Measurements from ENCODE around the gene LRPPRC.
A peak's percentile ranks its signal among the peaks of the same experiment; 100 is the strongest.

The LRPPRC gene

DNA sequence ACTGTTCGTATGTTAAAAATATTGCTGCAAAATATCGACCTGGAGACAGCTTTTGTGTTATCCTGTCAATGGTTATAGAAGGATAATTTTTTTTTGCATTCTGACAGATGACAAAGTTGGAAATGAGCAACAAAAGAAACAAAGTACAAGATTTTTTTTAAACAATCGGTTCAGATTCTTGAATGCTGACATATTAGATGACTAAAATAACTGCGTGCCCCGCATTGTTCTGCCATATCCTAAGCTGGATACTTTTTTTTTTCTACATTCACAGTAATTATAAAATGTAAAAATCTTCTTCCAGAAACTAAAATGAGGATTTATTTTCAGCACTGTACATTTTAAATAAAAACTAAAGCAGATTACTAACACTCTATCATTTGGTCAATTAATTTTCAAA lies 89.9 kb downstream of the LRPPRC start:
- no peak for DNase-seq

DNA sequence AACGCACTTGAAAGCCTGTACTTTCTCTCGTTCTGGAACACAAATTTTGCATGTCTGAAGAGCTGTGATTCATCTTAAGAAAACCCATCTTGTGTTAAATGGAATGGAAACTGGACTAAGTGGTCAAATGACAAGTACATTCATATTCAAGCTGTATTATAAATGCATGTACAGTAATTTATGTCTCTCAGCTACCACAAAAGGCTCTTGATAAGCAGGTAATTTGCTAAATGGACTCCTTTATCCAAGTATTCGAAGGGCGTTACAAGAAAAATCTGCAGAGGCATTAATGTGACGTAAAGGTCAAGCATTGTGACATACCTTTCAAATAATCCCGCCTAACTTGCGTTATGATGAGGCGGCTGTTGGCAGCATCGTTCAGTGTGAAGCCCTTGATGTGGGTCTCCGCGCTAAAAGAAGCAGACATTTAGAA lies 90.4 kb downstream of the LRPPRC start:
- no peak for DNase-seq

DNA sequence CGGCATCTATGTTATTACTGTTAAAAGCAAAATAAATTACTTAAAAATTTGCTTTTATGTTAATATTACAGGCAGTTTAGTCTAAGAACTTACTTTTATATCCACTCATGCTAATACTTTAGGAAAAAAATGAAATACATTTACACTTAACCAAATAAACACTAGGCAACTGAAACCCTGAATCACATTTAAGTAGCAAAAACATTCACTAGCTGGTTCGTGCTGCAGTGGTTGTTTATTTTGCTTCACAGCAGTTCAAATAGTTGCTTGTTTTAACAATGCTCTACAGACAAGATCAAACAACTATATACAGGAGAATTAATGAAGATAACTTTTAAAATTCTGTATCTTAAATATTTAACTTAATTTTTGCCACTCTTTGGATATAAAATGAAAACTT lies 96.2 kb downstream of the LRPPRC start:
- DNase-seq = no peak

DNA sequence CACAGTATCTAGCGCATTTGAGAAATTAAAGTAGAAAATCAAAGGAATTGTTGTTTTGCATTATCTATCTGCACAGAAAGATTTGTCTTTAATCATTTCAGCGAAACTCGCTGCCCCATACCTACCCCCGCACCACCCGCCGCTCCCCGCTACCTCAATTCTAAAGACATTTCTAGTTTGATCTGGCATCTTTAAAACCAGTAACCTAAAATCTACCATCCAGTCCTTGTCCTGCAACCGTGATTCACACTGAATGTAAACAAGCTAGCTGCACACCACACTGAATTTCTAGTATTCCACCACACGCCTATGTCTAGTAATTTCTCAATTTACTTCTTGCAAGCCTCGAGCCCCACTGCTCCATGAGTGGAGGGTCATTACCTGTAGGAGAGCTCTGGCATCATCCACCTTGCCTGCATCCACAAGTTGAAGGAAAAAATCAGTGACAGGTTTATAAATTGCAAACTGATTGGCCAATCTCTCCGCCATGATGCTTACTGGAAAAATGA lies 96.9 kb downstream of the LRPPRC start:
- no peak for DNase-seq

DNA sequence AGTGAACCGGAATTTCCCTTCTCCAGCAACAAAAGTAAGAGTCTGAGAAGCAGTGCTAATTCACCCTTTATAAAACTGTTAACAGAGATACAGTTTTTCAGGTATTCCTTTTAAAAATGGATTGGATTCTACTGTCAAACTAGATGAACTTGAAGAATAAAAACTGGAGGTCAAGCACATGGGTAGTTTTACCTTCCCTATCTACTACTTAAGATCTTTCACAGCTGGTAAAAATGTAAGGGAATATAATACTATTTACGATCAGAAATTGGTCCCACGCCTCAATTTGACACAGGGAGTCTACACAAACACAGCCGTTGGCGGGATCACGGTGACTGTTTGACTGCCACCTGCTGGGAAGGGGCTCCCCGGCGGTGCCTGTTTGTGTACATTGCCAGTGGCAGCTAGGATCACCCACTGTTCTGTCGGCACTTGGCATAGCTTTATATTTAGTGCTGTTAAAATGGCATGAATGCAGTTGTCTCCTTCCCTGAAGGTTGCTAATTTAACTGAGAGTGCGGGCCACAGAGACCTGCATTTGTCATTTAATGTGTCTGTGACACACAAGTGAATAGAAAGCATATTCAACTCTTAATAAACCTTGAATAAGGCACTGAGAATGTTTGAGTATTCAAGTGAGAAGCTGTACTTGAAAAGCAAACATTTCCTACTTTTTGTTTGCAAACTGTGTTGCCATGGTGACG lies 97.5 kb downstream of the LRPPRC start:
- DNase-seq = no peak

DNA sequence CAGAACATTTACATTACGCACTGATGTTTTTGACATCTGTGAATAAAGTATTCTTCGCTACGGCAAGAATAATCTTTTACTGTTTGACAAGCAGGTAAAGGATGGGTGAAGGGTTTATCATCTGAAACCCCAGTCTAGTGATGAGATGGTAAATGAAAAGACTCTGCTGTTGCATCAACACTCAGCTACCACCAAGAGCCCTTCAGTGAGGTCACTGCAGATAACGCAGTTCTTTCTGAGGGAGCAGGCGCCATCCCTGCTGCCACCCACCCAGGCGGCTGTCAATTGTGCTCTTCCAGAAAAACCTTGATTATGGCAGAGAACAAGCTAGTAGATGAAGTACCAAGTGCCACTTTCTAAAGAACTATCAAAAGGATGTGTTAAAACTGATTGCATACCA lies 98.3 kb downstream of the LRPPRC start:
- DNase-seq = no peak

DNA sequence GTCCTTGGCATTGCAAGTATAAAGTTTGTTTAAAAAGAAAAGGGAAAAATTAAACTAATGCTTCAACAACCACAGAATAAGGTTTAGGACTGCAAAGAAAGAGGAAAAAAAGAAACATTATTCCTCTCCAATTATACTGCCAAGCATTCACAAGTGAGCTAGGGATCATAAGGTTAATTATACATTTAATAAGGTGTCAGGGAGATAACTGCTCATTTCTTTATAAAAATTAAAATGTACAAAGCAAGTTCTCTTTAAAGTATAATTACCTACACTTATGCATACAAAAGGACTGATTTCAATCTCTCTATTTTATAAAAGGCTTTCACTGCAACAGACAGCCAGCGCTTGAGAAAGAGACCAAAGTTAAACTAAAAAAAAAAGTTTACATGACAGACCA lies 98.9 kb downstream of the LRPPRC start:
- DNase-seq = no peak

DNA sequence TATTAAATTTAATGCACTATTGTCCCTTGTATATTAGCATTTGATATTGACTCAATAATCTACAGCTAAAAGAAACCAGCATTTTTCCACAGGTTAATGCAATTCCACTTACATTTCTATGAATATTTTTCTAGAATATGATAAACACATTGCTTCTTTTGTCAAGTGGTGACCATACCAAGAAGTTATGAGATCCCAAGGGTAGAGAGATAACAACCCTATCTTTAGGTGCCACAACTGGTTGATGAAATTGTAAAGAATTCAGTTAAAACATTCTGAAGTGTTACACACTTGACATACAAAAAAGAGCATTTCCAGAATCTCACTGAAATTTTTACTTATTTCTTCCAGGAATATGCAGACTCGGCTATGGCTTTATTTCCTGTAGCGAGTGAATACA lies 101.0 kb downstream of the LRPPRC start:
- DNase-seq = no peak

DNA sequence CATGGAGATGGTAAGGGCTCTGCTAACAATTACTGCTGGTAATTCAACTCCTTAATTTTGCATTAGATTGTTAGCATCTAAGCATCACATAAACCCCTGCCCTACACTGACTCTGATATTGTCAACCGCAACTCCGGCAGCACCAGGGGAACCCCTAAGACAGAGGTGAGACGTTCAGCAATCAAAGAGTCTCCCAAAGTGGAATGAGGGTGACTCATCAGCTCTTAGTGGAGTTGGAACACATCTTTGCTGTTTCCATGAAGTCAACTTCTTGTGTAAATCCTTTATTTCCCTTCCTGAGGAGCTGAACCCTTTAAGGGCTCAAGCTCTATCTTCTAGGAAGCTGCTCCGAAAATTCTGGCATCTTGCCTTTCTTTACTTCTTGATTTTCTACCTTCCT lies 104.9 kb downstream of the LRPPRC start:
- no peak for DNase-seq

DNA sequence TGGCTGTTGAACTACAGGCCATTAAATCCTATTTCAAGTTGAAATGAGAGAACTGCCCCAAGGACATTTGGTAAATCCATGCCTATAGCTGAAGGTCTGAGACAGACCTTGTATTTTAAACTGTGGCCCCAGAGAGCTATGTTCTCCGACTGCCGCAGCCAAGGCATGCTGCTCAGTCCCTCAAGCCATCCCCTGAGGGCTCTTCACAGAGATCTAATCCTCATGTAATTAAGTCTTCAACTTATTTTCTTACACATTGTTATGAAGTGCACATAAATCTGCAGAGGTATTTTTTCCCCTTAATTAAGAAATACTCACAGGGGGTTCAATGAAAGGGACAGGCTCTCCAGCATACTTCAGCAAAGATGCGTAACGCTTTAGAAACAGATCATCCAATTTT lies 106.4 kb downstream of the LRPPRC start:
- DNase-seq = no peak

DNA sequence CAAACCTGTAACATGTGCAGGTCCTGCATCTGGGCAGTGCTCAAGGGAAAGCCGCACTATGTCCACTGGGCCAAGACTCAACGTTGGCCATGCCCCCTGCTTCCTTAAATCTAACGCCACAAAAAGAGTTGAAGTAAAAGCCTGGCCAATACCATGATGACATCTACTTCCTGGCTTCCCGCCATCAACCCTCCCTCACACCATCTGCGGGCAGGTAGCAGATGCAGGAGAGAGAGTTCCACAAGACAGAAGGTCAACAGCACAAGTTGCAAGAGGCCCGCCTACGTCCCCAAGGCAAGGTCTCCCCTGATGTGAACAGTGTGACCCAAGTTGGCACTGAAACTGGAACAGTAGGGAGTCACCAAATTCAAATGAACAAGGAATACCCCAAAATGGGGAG lies 108.6 kb downstream of the LRPPRC start:
- DNase-seq = no peak

DNA sequence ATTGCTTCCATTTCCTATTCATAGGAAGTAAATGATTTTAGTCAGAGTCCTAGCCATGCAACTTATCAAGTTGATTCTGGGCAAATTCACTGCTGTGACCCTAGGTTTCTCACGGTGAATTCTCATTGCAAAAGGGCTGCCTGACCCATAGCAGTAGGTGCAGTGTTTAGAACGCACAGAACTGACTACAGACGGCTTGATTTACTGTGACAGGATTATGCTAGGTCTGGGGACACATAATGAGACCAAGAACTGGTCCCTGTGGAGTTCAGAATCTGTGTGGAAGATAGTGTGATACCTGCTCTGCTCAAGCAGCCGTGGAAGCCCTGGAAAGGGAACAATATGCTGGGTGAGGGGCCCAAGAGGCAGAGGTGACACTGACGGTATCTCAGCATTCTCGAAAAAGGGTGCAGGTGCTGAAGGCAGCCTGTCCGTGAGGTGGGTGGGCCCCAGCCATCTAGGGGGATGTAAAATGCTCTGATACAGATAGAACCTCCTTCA lies 110.6 kb downstream of the LRPPRC start:
- no peak for DNase-seq

DNA sequence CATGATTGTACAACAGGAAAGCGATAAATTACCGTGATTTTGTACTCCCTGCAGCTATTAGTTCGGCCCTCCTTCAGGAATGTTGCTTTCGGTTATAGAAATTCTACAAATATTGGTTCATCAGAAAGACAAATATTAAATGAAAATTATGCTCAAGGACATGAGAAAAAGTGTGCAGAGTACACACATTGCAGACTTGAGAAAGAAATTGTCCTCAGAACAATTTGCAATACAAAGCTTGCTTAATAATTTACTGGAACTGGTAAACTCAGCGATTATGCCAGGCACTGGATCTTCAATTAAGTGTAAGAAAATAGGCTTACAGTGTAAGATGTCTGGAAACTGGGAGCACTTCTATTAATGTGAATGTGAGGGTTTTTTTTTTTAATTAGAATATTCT lies 111.1 kb downstream of the LRPPRC start:
- DNase-seq = no peak

DNA sequence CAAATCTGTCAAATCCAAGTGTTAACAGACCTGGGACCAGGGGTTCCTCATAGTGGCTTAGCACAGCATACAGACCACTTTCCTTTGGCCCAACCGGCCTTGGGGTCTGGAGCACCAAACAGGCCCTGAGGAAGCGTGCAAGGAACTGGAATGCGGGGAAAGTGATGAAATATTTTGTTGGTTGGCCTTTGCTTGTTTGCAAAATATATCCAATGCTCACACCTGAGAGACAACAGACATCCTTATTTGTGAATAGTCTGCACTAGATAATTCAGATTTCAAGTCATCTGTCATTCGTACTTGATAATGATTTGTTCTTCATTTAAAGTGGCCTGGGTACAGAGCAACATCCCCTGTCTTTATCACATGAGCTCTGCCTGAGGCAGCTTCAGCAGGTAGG lies 113.5 kb downstream of the LRPPRC start:
- DNase-seq = no peak

DNA sequence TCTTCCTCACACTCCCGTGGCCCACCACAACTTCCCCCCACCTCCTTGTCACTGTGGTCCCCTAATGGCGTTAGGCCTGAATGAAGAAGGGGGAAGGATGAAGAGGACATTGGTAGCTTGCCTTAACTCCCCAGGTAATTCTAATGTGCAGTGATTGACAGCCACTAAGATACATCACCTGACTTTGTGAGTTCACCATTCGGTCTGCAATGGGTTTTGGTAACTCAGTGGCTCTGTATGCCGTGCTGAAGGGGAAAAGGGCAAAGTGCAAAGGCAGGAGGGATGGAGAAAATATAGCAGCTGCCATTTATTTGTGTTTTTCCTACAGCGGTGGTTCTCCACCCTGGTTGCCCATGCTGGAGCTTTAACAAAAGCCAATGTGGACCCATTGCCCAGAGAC lies 114.8 kb downstream of the LRPPRC start:
- no peak for DNase-seq

DNA sequence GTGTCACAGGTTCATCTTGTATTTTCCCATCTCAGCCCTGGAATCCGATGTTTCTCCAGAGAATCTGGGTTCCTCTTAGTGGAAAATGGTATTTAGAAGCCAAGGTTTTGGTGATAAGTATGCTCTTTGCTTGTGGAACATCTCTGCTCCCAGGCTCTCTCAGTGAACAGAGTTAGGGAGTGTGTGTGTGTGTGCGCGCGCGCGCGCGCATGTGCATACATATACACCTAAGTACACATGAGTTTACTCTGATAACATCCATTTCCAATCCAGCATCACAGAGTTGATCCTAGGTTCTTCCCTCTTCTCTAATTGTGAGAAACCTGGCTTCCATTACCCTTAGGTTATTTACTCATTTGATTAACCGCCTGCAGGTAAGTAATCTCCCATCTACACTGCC lies 115.3 kb downstream of the LRPPRC start:
- no peak for DNase-seq

DNA sequence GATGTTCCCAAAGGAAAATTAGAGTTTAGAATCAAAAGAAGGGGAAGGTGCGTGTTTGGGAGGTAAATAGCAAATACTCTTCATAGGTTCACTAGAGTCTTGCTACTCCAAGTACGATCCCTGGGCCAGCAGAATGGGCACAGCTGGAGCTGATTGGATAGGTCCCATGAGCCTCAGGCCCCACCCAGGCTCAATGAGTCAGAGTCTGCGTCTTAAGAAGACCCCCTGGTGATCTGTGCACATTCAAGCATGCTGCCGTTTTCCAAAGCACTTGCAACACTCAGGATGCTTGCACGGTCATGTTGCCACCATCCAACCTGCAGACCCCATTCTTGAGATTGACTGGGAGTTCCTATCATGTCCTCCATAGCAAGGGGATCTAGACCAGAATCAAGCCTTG lies 116.5 kb downstream of the LRPPRC start:
- no peak for DNase-seq

DNA sequence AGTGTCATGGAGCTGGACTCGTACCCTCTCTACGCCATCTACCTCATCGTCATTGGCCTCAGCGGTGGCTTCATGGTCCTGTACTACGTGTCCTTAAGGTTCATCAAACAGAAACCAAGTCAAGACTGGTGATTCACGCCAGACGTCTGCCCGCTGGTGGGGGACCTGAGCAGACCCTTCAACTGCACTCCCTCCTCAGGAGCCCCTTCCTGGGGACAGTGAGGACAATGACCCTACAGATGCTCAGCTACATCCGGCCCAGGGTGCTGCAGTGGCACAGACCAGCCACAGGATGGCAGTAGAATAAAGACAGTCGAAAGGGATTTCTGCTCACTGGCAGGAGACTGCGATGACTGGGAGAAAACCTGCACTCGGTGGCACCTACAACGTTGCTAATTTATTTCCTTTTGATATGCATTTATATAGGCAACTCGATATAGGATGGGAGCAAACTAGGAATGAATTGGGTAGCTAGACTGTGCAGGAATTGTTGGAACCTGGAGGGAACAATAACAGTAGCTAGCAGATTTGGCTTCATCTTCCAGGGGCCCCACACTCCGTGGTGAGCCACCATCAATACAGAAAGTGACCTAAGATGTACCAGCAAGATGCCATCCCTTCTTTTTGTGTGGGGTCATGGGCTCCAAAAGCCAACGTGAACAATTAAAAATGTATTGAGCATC lies 117.9 kb downstream of the LRPPRC start:
- peak; percentile 55 to 63 (median 61) for DNase-seq

DNA sequence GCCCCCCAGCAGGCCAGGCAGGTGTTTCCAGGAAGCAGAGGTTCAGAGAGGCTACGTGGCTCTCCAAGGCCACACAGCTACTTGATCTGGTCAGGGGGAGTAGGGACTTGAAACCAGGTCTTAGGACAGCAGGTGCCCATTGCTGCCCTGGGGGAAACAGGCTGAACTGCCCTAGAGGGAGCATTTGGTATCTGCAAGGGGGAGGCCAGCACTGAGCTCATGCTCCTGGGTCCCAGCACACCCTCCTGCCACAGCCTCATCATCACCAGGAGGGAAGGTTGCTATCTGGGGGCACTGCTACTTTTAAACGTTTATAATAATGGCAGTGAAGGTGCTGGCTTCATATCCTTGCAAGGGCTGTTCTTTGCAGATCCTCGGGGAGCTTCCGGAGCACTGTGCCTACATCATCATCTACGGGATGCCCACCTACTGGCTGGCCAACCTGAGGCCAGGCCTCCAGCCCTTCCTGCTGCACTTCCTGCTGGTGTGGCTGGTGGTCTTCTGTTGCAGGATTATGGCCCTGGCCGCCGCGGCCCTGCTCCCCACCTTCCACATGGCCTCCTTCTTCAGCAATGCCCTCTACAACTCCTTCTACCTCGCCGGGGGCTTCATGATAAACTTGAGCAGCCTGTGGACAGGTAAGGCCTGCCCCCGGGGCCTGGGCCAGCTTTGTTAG lies 120.9 kb downstream of the LRPPRC start:
- no peak for DNase-seq

DNA sequence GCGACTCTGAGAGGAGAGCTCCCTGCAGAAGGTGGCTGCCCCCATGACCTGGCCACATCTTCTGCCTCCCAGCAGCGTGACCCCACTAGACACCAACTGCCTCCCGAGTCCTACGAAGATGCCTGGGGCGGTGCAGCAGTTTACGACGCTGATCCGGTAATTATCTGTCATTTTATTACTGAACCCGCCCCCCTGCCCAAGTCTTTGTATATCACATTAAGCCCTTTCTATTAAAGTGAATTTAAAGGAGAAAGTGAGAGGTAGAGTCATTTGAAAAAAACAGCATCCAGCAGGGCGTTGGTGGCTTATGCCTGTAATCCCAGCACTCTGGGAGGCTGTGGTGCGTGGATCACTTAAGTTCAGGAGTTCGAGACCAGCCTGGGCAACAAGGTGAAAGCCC lies 123.6 kb downstream of the LRPPRC start:
- DNase-seq = no peak

DNA sequence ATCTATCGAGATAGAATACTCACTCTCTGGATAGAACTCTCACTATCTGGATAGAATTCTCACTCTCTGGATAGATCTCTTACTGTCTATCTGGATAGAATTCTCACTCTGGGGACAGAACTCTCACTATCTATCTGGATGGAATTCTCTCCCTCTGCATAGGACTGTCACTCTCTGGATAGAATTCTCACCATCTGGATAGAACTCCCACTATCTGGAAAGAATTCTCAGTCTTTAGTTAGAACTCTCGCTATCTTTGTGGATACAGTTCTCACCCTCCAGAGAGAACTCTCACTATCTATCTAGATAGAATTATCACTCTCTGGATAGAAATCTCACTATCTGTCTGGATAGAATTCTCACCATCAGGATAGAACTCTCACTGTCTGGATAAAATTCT lies 140.5 kb downstream of the LRPPRC start:
- no peak for DNase-seq

DNA sequence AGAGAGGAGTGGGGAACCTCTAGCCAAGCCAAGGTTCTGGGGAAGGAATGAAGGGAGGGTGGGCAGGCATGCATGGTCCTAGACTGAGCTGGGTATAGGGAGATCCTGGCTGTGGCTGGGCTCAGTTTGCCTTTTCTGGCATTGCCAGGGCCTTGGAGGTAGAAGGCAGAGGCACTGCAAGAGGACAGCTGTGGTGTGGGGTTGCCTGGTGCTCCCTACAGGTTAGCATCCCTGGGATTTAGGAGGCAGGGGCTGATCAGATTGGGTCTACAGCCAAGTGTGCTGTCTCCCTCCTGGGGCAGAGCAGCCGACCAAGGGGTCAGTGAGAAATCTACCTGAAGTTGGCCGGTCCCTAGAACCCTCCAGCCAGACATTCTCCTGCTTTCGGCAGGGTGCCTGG lies 141.1 kb downstream of the LRPPRC start:
- no peak for DNase-seq

DNA sequence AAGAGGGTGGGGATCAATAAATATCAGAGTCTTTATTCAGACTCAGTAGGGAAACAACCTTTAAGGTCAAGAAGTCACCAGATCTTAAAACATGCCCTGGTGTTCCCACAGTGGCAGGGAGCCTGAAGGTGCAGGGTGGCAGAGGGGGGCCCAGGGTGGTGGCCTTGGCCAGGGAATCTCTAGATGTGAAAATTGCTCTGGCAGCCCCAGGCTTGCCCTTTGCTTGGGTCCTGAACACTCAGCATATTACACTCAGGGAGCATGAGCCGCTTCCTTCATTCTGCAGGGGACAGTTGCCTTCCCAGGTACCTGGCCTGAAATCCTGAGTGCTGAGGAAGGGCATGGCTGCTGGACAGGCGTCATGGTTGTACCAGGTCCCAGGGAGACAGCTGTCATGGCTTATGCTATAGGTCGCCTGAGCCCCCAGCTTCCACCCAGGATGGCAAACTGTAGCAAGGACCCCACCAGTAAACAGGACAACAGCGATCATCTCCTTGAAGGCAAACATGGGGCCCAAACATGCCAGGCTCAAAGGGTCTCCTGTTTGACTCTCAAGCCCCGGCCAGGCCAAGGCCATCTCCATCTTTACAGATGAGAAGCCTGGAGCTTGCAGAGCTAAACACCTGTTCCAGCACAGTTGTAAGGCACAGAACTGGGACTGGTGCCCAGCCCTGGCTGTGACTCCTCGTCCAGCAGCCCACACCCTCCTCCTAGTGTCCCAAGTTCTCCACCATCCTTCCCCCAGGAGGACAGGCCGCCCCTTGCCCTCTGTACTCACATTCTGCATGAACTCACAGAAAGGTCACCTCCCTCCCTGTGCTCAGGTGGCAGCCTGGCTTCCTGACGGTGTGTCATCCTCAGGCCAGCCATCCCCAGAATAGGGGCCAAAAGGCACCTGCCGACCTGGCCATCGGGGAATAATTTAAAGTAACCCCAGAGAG lies 142.4 kb downstream of the LRPPRC start:
- DNase-seq = no peak
